ENCODE results near the gene VPS26C.

VPS26C gene

DNA sequence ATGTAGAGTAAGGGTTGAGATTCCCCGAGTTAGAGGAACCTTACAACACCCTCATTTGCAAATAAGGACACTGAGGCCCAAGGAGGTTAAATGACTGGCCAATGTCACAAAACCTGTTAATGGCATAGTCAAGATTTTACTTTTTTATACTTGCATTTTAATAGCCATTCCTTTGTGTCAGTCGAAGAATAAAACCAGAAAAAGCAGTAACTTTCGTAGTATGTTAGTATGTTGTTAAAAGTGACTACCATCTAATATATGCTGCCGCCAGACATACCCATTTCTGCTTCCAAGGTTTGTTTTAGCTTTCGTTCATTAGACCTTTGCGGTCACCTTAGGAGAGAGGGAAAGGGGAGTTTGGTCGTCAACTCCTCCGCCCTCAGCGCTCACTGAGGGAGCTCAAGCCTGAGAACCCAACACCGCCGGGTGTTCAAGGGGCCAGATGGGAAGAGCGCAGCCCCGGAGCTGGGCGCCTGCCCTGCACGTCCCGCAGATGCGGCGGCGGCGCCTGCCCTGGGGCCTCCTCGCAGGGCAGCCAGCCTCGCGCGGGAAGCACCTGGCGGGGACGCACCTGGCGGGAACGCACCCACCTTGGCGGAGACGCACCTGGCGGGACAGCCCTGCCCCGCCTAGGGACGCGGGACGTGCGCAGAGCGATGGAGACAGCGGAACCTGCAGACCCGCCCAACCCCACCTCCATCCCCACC, 466 bp downstream of the VPS26C start:
- H3K27ac ChIP-seq = peak overlapping the region; percentile 98
- no peak for DNase-seq (ENCODE audit: low read depth, low spot score)

GRCh38 chr21:37264808-37265207, 2.3 kb downstream of the VPS26C start:
- no peak for DNase-seq (ENCODE audit: low read depth, low spot score)
- peak overlapping the region; percentile 98 for H3K27ac ChIP-seq

DNA sequence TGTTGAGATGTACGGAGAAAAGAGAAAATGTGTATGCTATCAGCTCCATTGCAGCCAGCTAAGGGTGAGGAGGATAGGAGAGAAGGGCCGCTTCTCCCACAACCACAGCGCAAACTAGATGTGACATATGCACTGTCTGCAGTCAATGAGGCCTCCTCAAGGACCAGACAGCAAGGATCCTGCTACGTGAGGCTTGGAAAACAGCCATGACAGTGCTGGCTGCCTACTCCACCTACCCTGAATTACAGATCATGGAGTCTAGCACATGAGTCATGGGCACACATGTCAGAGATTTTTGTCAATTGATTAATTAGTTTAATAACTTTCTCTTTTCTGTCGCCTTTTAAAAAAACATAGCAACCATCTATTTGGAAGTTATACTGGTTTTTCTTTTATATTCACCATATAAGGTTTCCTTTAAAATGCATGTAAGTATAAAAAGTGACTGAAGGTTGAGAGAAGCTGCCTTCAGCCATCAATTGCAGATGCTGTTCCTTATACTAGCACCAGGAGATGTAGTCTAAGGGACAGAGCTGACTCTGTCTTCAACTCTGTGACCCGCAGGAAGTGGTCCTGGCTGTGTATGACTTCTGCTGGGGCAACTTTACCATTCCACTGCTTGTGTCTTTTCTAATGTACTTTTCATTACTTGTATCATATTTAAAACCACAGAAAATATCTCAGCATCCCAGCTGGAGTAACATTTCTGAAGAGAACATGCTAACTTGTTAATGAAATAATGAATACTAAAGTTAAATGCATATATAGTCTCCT, 3.1 kb downstream of the VPS26C start:
- DNase-seq (ENCODE audit: low read depth, low spot score) = no peak
- peak overlapping the region; percentile 98 for H3K27ac ChIP-seq

- DNase-seq (ENCODE audit: low read depth, low spot score) = no peak
- peak overlapping the region; percentile 66 for H3K27ac ChIP-seq
These were observed 7.7 kb downstream of the VPS26C start for GRCh38 chr21:37259426-37259825.

DNA sequence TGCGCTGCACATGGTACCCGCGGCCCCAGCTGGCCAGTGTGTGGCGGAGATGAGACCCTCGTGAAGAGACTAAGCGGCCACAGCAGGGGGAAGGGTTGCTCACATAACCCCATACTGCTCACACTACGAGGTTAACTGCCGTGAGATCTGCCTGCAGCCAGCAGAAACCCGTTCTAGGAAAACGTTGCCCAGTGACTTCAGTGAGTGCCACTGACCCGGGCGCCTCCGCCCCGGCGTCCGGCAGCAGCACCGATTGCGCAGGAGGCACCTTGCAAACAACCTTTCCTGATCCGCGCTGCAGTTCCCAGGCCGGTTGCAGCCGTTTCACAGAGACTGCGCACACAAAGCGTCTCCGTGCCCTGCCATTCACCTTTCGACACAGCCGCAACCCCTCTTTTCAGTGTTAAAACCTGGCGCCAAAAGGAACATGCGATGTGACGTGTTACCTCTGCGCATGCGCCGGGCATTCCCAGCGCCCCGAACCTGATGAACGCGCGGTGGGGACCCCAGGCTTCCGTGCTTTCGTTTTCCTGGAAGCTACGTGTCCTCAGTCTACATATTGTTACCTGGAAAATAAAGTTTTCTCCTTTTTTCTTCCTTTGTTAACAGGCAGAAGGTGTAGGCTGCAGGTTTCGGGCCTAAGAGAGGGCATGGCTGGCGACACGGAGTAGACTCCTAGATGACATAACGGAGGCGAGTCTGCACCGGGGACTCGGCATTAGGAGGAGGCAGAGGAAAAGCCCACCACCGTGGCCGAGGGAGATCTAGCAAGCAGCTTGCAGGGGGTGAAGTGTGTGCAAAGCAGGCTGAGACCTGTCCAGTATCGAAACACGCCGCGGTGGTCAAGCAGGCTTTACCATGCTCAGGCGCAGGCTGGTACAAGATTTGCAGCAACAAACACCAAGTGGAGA, 8.9 kb downstream of the VPS26C start:
- peak overlapping the region; percentile 66 for H3K27ac ChIP-seq
- peak; percentile 56 for DNase-seq (ENCODE audit: low read depth, low spot score)

DNA sequence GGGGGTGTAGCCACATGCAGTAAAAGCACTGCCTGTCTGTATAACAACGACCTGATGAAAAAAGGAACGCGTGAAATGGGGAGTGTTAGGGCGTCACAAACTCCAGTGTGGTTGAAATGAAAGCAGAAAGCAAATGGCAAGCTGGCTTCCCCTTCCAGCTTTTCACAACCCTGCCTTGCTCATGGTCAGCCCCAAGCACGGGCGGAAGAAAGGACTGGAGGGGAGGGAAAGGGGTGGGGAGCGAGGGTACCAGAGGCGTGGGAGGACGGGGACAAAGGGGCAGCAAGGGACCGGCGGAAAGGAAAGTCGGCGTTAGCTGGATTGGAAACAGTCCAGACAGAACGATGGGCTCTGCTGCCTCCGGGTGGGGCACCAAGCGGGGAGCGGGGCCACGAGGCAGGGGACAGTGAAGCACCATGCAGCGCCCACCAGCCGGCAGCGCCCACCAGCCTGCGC, 9.6 kb downstream of the VPS26C start:
- DNase-seq (ENCODE audit: low read depth, low spot score) = no peak
- peak overlapping the region; percentile 66 for H3K27ac ChIP-seq

DNA sequence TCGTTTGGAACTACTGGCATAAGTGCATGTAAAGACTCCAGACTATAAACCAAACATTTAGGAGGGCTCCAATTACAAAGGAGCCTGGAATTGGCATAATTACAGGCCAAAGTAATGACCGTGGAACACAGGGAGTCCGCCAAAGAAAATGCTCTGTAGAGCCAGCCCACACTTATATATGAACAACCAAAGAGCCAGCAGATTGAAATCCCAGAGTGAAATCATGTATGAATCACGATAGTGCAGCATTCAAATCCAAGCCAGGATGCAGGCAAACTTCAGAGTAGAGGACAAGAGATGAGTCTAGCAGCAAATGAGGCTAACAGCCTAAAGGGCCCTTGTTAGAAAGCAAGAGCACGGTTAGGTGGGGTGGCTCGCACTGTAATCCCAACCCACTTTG, 13.1 kb downstream of the VPS26C start:
- H3K27ac ChIP-seq = no peak overlapping the region
- DNase-seq (ENCODE audit: low read depth, low spot score) = no peak

DNA sequence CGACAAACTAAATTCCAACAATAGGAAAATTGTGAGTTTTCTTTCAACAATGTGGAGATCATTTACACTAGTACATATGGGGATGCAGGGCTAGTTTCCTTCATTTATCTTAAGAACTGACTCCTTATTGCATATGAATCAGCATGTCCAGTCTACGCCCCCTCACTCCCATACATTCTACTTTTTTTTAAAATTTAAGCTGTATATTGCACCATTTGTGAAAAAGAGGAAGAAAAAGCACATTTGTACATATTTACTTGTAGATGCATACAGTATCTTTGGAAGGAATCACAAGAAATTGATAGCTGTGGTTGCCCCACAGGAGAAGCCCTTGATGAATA, 15.9 kb downstream of the VPS26C start:
- no peak overlapping the region for H3K27ac ChIP-seq
- DNase-seq (ENCODE audit: low read depth, low spot score) = no peak

DNA sequence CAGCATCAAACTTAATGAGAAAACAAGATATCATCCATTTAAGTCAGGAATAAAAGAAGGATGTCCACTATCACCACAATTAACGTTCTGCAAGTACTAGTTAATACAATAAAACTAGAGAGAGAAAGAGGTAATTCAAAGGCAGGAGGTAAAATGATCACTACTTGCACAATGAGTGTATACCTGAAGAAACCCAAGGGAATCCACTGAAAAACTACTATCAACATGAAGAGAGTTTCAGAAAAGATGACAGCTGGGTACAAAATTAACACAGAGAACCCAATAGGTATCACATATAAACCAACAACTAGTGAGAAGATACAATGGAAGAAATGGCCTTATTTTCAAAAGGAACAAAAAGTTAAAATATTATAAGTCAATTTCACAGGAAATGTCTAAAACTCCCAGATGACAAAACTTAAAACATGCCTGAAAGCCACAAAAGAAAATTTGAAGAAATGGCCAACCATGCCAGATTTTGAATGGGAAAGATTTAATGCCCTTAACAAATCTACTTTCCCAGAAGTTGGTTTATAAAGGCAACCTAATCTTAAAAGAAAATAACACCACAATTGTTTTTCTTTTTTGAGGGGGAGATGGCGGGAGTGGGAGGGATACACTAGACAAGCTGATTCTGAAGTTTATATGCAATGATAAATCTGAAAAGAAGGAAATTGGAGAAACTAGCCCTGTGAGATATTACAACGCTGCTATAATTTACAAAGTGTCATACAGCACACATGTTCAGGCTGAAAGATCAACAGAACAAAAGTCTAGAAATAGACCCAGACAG, 17.8 kb downstream of the VPS26C start:
- DNase-seq (ENCODE audit: low read depth, low spot score) = no peak
- H3K27ac ChIP-seq = no peak overlapping the region

DNA sequence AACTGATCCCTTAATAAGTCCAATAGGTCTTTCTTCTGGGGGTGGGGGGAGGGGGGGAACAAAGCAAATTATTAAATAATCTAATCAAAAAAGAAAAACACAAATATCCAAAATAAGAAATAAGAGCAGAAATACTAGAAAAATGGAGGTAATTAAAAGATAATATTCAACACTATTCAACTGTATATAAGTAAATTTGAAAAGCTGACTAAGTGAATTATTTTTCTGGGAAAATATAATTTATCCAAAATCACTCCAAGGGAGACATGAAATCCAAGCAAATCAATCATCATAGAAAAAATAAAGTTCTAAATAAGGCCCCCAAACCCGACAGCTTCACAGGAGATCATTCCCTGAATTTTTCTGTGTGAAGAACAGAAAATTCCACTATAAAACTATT, 18.8 kb downstream of the VPS26C start:
- no peak overlapping the region for H3K27ac ChIP-seq
- DNase-seq (ENCODE audit: low read depth, low spot score) = no peak

DNA sequence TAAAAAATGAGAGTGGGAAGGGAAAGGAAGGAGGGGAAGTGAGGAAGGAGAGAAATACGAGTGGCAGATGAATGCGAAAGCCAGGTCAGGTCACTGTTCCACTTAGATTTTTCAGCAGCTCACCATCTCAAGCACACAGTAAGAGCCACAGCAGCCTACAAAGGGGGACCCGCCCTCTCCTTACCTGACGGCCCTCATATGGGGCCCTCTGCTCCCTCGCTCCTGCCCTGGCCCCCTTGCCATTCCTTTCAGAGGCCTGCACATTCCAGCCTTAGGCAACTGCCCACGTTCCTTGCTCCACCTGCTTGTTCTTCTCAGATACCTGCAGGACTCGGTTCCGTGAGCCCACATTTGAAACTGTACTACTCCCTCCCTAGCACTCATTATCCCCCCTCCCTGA, 22.0 kb downstream of the VPS26C start:
- no peak overlapping the region for H3K27ac ChIP-seq

DNA sequence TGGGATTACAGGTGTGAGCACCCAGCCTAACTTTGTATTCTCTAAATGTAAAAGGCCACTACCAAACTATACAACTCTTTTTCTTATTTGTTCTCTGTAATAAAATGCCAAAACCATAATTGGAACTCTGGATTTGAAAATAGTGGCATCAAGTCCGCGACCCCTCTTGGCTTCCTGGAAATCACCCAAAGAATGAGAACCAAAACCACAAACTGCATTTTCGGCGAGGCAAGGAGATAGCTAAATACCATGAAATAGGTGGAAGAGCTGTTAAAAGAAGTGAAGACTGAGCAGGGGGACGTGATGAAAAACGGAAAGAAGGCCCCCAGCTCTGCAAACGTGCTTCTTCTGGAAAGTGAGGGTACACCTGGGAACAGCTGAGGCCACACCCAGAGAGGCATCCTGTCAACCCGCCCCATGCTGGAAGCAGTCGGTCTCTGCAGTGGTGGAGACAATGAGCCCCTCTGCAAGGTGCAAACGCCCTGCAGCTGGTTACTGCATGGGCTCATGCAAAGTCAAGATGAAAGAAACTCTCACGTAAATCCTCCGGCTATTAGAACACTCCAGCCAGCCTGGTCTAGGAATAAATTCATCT, 22.5 kb downstream of the VPS26C start:
- DNase-seq (ENCODE audit: low read depth, low spot score) = no peak
- no peak overlapping the region for H3K27ac ChIP-seq

More for the DNA sequence above, 22.0 kb downstream of the VPS26C start:
- no peak for DNase-seq (ENCODE audit: low read depth, low spot score)

DNA sequence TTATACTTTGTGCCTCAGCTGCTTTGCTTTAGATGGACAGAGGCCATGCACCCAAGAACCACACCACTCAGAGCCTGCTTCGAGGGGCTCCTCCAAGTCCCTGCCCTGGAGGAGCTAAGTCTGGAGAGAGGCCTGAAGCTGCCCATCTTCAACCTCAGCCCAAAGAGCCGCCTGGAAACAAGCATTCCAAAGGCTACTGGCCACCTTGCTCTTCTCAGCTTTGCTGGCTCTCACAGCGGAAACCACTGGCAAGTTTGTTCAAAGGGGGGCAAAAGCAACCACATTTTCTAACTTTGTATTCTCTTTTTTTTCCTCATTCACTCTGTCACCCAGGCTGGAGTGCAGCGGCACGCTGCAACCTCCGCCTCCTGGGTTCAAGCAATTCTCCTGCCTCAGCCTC, 23.2 kb downstream of the VPS26C start:
- H3K27ac ChIP-seq = no peak overlapping the region
- no peak for DNase-seq (ENCODE audit: low read depth, low spot score)

GRCh38 chr21:37241426-37241825, 25.7 kb downstream of the VPS26C start:
- no peak for DNase-seq (ENCODE audit: low read depth, low spot score)
- H3K27ac ChIP-seq = no peak overlapping the region

DNA sequence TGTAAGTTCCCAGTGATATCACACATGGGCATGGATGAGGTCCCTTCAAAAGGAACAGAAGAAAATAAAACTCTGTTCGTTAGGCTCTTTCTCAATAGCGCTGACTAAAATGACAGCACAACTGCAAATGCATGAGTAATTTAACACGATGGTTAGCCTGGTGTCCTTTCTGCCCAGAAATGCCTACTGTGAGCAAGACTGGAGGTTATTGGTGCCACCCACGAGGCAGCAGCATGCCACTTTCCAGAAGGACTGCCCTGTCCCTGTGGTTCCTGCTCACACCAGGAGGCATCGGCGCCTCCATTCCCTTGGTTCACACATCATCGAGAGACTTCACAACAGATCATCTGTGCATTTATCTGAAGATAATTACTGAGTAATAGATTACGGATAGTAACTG, 26.2 kb downstream of the VPS26C start:
- H3K27ac ChIP-seq = no peak overlapping the region
- DNase-seq (ENCODE audit: low read depth, low spot score) = no peak

DNA sequence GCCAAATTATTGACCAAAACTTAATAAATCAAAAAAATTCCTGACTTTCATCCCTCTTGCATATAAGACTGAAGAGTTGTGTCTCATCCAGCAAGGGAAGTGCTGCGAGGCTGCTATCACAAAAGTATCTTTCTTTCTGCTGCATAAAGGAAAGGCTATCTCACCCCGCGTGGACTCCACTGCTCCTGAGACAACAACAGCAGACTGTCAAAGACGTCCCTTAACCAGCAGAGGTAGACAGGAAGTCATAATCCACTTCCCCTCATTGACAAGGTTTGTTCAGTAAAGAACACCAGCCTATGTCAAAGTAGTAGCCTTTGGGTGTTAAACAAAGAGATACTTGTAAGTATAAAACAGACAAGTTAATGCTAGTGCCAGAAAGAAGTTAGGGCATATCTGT, 29.4 kb downstream of the VPS26C start:
- H3K27ac ChIP-seq = no peak overlapping the region
- DNase-seq (ENCODE audit: low read depth, low spot score) = no peak

GRCh38 chr21:37237346-37237745, 29.8 kb downstream of the VPS26C start:
- no peak for DNase-seq (ENCODE audit: low read depth, low spot score)
- no peak overlapping the region for H3K27ac ChIP-seq

DNA sequence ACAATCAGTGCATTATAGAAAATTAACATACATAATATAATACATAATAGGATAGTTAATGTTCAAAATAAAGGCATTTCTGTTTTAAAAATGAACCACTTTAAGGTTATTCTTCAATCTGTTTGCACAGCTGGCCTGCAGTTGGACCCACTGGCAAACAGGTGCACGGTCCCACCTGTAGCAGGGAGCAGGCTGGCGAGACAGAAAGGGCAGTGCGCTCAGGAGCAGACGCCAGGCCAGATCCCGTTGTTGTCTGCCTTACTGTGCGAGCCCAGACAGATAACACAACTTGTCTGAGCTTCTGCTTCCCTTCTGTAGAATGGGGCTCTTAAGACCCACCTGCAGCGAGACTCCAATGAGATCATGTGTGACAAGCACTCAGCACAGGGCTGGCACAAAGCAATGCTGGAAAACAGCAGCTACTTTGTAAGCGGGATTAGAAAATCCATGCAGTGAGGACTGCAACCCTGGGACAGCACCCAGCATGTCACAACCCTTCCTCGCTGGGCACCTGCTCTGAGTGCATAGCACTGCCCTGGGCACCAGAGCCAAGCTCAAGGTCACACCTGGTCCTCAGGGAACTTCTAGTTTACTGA, 33.5 kb downstream of the VPS26C start:
- no peak for DNase-seq (ENCODE audit: low read depth, low spot score)
- no peak overlapping the region for H3K27ac ChIP-seq

DNA sequence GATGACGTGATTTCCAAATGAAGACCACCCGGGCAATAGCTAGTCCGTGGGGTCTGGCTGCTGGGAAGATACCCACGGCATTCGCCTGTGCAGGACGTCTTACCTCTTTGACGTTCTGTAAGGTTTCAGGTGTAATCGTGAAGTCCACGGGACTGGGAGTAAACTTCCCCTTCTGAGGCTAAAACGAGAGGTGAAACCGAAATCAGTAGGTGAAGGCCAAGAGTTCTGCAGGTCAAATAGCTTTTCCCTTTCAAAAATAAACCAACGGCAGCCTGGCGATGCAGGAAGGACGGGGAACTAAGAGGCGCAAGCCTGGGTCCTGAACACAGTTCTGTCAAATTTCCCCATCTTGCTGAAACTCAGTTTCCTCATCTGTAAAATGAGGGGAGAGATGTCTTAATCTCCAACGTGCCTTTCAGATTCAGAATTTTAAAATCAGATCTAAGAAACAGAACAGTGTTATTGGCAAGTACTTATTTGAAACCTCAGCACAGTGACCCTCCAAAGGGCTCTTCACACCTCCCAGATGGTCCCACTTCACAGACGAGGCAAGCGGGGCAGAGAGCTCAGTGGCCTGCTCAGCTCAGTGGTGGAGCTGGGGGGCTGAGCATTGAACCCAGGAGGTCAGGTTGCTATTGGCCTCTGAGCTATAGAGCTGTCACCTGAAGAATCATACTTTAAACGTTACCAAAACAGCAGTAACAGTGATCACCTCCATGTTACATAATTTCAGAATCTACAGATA, 34.7 kb downstream of the VPS26C start:
- no peak for DNase-seq (ENCODE audit: low read depth, low spot score)
- no peak overlapping the region for H3K27ac ChIP-seq
